Testis (tissue), 3 donors: ENCODE measurements around the gene OR4K17. TPM values are rescaled to one million over a fixed set of nuclear protein-coding genes. Genes with fewer than 3 reads are reported as not detected.

Source experiments
- DNase-seq: peaks from one replicate; pipeline ENCODE4 v3.0.0-alpha.2; 2019
- H3K27ac ChIP-seq, 2 donors: fragments of 200-600 bp; sonication (generic); one replicate each; pipeline ENCODE4 v1.5.1; 2019
- H3K27me3 ChIP-seq: fragments of 200-600 bp; sonication (generic); one replicate; pipeline ENCODE4 v1.5.1; 2019
- H3K36me3 ChIP-seq: fragments of 200-600 bp; sonication (generic); one replicate; pipeline ENCODE4 v1.5.1; 2017; ENCODE audit warnings: low read depth; ENCODE audit errors: missing control alignments
- H3K4me1 ChIP-seq: fragments of 200-600 bp; sonication (generic); one replicate; pipeline ENCODE4 v1.5.1; 2019
- H3K4me3 ChIP-seq, 2 donors: fragments of 200-600 bp; sonication (generic); one replicate each; pipeline ENCODE4 v1.5.1; 2017 to 2019
- H3K9me3 ChIP-seq: fragments of 200-600 bp; sonication (generic); one replicate; pipeline ENCODE4 v1.5.1; 2017
- POLR2A ChIP-seq: fragments of 450-650 bp; IDR thresholded peaks from one replicate; pipeline ENCODE4 v1.6.1; 2017; ENCODE audit warnings: antibody characterized with exemption, mild to moderate bottlenecking, moderate library complexity
- WGBS, 2 donors: methylation state at CpG; one replicate each; pipeline ENCODE4 v1.1.5; 2018; 5-methylcytosine and 5-hydroxymethylcytosine counted together
- intact Hi-C: fragments of 100-400 bp; cut with DNase I; formaldehyde crosslinking; loops from one replicate; pipeline ENCODE4 v1.15.1; 2023; ENCODE audit warnings: low total_unique reads
- polyA plus RNA-seq: library from polyadenylated mRNA; stranded (reverse); fragments of 350-450 nt; fragmentation: Illumina TruSeq; extraction: RNeasy Lipid Tissue Mini Kit (QIAGEN cat#74804); gene quantifications from one replicate; pipeline ENCODE4 v1.2.3, GENCODE V29; 2014; ENCODE audit warnings: low read depth, low replicate concordance; ENCODE audit not compliant: insufficient read depth
- total RNA-seq, 2 donors: library from RNA; depleted of rRNA; stranded (reverse); fragments of >200 nt; gene quantifications; one replicate each; pipeline ENCODE4 v1.2.3, GENCODE V29; 2016
- TF ChIP-seq, protein P1 (sequence below), 3 experiments: fragments of 450-650 bp in 2 of 3; fragments of 200-600 bp in 1 of 3; sonication (generic) in 1 of 3; IDR thresholded peaks; one replicate each; pipeline ENCODE4 v1.5.1; 2016 to 2019; ENCODE audit warnings: antibody characterized with exemption in 3 of 3, mild to moderate bottlenecking in 2 of 3, moderate library complexity in 1 of 3

Gene OR4K17
- total and polyA plus RNA-seq, 3 donors from 2014 or later: 0.06 to 0.08 TPM; not detected in 1

DNA sequence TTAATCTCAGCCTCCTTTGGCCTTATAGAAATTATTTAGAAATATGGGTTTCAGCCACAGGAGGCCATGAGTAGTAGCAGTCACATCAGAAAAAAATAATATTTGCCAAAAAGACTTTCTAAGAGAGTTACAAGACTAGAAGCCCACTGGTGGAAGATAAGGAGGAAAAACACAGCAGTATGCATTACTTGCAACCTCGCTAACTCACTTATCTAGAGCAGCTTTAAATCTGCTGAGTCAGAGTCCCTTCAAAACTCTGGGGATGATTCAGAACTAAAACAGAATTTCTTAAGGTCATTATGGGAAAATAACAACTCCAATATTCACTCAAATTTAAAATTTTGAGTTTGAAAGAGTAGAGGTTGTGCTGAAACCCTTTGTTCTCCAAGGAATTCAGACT is 6.2 kb downstream of the OR4K17 start:
- no peaks in the 10 kb centered on the region for H3K9me3 ChIP-seq
- DNase-seq: no peak
- WGBS, 2 donors: 58 to 71% methylated on average over 1 of the region's 1 CpG
- H3K27me3 ChIP-seq: no peaks in the 10 kb centered on the region
- H3K4me1 ChIP-seq: no peaks in the 10 kb centered on the region
- H3K27ac ChIP-seq: no peak overlapping the region
- H3K36me3 ChIP-seq: no peaks in the 10 kb centered on the region
- no peak overlapping the region for H3K4me3 ChIP-seq
- TF ChIP-seq, protein P1, sequence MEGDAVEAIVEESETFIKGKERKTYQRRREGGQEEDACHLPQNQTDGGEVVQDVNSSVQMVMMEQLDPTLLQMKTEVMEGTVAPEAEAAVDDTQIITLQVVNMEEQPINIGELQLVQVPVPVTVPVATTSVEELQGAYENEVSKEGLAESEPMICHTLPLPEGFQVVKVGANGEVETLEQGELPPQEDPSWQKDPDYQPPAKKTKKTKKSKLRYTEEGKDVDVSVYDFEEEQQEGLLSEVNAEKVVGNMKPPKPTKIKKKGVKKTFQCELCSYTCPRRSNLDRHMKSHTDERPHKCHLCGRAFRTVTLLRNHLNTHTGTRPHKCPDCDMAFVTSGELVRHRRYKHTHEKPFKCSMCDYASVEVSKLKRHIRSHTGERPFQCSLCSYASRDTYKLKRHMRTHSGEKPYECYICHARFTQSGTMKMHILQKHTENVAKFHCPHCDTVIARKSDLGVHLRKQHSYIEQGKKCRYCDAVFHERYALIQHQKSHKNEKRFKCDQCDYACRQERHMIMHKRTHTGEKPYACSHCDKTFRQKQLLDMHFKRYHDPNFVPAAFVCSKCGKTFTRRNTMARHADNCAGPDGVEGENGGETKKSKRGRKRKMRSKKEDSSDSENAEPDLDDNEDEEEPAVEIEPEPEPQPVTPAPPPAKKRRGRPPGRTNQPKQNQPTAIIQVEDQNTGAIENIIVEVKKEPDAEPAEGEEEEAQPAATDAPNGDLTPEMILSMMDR (IDR thresholded peaks at IDR 0.05): no peak
- intact Hi-C loops: no loop called here

DNA sequence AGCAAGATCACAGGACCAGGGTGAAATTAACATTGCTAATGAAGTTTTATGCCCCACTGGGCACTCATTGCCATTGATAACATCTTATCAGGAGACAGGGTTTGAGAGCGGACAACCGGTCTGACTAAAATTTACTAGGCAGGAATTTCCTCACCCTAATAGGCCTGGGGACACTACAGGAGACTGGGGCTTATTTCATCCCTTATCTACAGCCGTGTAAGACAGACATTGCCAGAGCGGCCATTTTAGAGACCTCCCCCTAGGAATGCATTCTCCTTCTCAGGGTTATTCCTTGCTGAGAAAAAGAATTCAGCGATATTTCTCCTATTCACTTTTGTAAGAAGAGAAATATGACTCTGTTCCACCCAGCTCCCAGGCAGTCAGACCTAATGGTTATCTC is 8.3 kb downstream of the OR4K17 start:
- Histone ChIP-seq H3K36me3 (no peaks in the 10 kb centered on the region), H3K9me3 (no peaks in the 10 kb centered on the region), H3K4me1 (no peaks in the 10 kb centered on the region), H3K4me3 (no peak overlapping the region), H3K27ac (no peak overlapping the region), H3K27me3 (no peaks in the 10 kb centered on the region)
- intact Hi-C loops: no loop called here
- TF ChIP-seq POLR2A: no peak
- TF ChIP-seq, protein P1 (IDR thresholded peaks at IDR 0.05): no peak
- 62 to 68% methylated on average over 3 to 5 of the region's 5 CpGs for WGBS, 2 donors
- no peak for DNase-seq

DNA sequence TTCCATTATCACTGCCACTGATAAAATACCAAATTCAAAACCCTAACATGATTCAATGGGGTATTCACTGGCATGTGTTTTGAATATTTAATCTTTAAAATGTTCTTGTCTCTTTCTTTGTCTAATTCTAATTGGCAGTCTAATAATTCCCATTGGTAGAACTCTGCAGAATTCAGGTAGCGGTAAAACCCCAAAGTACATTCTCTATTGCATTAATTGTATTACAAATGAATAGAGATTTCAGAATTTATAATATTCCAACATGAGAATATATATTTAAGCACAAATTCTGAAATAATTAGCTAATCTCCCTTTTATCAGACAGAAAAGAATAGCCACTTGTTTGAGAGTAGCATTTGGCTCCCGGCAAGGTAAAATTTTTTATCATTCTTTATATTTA is 28.0 kb downstream of the OR4K17 start, which contains the start of gene OR4N5:
Gene OR4N5 (plus strand): TSS at position 301 of the 400 bp plus-strand sequence. CDS start 4,916 bp downstream, outside the sequence.
- intact Hi-C loops: no loop called here
- H3K36me3 ChIP-seq: no peaks in the 10 kb centered on the region
- H3K27ac ChIP-seq: no peak within 1 kb of the TSS
- no peaks in the 10 kb centered on the region for H3K9me3 ChIP-seq
- WGBS, 2 donors: 75 to 83% methylated on average over 2 of the region's 2 CpGs
- TF ChIP-seq, protein P1 (IDR thresholded peaks at IDR 0.05): no peak
- no peak for TF ChIP-seq POLR2A
- no peaks in the 10 kb centered on the region for H3K4me1 ChIP-seq
- H3K27me3 ChIP-seq: no peaks in the 10 kb centered on the region
- H3K4me3 ChIP-seq: no peak within 1 kb of the TSS
- DNase-seq: no peak

DNA sequence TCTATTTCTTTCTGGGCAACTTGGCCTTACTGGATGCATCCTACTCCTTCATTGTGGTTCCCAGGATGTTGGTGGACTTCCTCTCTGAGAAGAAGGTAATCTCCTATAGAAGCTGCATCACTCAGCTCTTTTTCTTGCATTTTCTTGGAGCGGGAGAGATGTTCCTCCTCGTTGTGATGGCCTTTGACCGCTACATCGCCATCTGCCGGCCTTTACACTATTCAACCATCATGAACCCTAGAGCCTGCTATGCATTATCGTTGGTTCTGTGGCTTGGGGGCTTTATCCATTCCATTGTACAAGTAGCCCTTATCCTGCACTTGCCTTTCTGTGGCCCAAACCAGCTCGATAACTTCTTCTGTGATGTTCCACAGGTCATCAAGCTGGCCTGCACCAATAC is 33.4 kb downstream of the OR4K17 start:
- Histone ChIP-seq H3K4me1 (no peaks in the 10 kb centered on the region), H3K9me3 (no peaks in the 10 kb centered on the region), H3K36me3 (no peaks in the 10 kb centered on the region), H3K27me3 (no peaks in the 10 kb centered on the region), H3K4me3 (no peak overlapping the region), H3K27ac (no peak overlapping the region)
- intact Hi-C loops: no loop called here
- WGBS, 2 donors: 50 to 57% methylated on average over 7 of the region's 7 CpGs
- TF ChIP-seq, protein P1 (IDR thresholded peaks at IDR 0.05): no peak
- TF ChIP-seq POLR2A: no peak
- no peak for DNase-seq

DNA sequence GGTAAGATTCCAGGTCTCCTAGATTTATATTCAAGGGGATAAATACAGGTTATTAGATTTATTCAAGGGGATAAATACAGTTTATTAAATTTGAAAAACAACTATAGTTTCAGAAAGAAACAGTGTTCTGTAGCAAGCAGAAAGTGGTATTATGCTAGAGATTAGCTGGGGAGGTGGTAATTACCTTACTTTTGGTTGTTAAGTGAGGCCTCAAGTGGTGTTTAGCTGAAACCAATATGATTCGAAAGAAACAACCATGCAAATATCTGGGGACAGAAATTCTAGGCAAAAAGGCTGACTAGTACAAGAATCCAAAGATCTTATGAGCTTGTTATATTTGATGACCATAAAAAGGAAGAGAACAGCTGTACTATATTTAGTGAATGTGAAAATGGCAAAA is 34.3 kb downstream of the OR4K17 start:
- H3K27me3 ChIP-seq: no peaks in the 10 kb centered on the region
- H3K4me3 ChIP-seq: no peak overlapping the region
- H3K9me3 ChIP-seq: no peaks in the 10 kb centered on the region
- TF ChIP-seq, protein P1 (IDR thresholded peaks at IDR 0.05): no peak
- no peak for TF ChIP-seq POLR2A
- intact Hi-C loops: no loop called here
- H3K4me1 ChIP-seq: no peaks in the 10 kb centered on the region
- no peak for DNase-seq
- H3K36me3 ChIP-seq: no peaks in the 10 kb centered on the region
- WGBS, 2 donors: 58 to 73% methylated on average over 1 of the region's 1 CpG
- no peak overlapping the region for H3K27ac ChIP-seq
